Loucy (cell line): ENCODE data around the gene RREB1.

Experiments used
- H2AFZ ChIP-seq: fragments of 200-600 bp; sonication (generic); 2 replicates; pipeline ENCODE4 v1.6.0; 2016; ENCODE audit warnings: antibody characterized with exemption, mild to moderate bottlenecking, low read length, moderate library complexity
- H3F3A ChIP-seq: fragments of 200-600 bp; 2 replicates; pipeline ENCODE4 v1.6.0; 2016; ENCODE audit warnings: antibody characterized with exemption, low read depth, mild to moderate bottlenecking
- H3K27me3 ChIP-seq: fragments of 200-600 bp; sonication (generic); 2 replicates; pipeline ENCODE4 v1.6.1; 2014; ENCODE audit warnings: low read length, mild to moderate bottlenecking; ENCODE audit not compliant: insufficient read depth, poor library complexity, severe bottlenecking
- H3K36me3 ChIP-seq: fragments of 200-600 bp; sonication (generic); 2 replicates; pipeline ENCODE4 v1.6.1; 2016; ENCODE audit warnings: low read length; ENCODE audit not compliant: insufficient read depth
- H3K4me1 ChIP-seq: fragments of 200-600 bp; sonication (generic); 2 replicates; pipeline ENCODE4 v1.5.1; 2014; ENCODE audit warnings: low read length, mild to moderate bottlenecking; ENCODE audit not compliant: insufficient read depth, poor library complexity, severe bottlenecking
- H3K4me2 ChIP-seq: fragments of 200-600 bp; sonication (generic); 2 replicates; pipeline ENCODE4 v1.6.0; 2014; ENCODE audit warnings: antibody characterized with exemption, low read length, low read depth, mild to moderate bottlenecking; ENCODE audit not compliant: poor library complexity, severe bottlenecking
- H3K4me3 ChIP-seq: fragments of 200-600 bp; sonication (generic); 2 replicates; pipeline ENCODE4 v1.5.1; 2014; ENCODE audit warnings: low read length, mild to moderate bottlenecking, mixed read lengths; ENCODE audit not compliant: poor library complexity, severe bottlenecking
- H3K79me2 ChIP-seq: fragments of 200-600 bp; sonication (generic); 2 replicates; pipeline ENCODE4 v1.6.1; 2014; ENCODE audit warnings: low read length; ENCODE audit not compliant: insufficient read depth
- H3K9ac ChIP-seq: fragments of 200-600 bp; sonication (generic); 2 replicates; pipeline ENCODE4 v1.6.0; 2014; ENCODE audit warnings: mild to moderate bottlenecking, low read depth, low read length, moderate library complexity; ENCODE audit not compliant: poor library complexity, severe bottlenecking
- H3K9me2 ChIP-seq: fragments of 200-600 bp; sonication (generic); replicated peaks from 2 replicates; pipeline ENCODE4 v1.6.1; 2016; ENCODE audit warnings: low read depth, low read length, mixed read lengths
- H3K9me3 ChIP-seq: fragments of 200-600 bp; sonication (generic); 2 replicates; pipeline ENCODE4 v1.6.1; 2014; ENCODE audit warnings: mild to moderate bottlenecking, antibody characterized with exemption, low read length, low read depth; ENCODE audit not compliant: insufficient read depth
- H4K20me1 ChIP-seq: fragments of 200-600 bp; sonication (generic); 2 replicates; pipeline ENCODE4 v1.6.0; 2014; ENCODE audit warnings: antibody characterized with exemption, low read length, mild to moderate bottlenecking; ENCODE audit not compliant: insufficient read depth, poor library complexity, severe bottlenecking
- CTCF ChIP-seq: fragments of 200-600 bp; sonication (generic); conservative IDR thresholded peaks from 2 replicates; pipeline ENCODE4 v1.5.1; 2014; ENCODE audit warnings: mild to moderate bottlenecking, antibody characterized with exemption, low read length
- EZH2phosphoT487 ChIP-seq: fragments of 200-600 bp; IDR thresholded peaks from 2 replicates; pipeline ENCODE4 v1.6.1; 2018; ENCODE audit warnings: antibody characterized with exemption, mild to moderate bottlenecking, moderate library complexity, borderline replicate concordance

RREB1 gene

DNA sequence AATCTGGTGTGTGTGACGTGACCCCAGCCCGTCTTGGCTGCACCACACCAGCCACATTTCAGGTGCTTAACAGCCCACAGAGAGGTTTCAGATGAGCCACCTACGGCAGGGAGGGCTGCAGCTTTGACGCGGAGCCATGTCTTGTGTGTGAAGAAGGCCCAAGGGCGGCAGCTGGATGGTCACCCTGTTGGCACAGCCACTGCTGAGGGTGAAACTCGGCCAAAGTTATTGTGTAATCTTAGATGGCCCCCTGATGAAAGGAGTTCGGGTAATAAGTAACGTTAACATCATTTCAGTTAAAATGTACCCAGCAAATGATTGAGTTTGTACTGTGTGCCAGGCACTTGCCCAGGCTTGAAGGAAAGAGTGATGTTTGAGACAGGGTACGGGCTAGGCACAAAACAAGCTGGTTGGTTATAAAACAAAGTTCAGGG is 108.1 kb downstream of the RREB1 start:
- Histone ChIP-seq H3K9me2 (no peaks in the 10 kb centered on the region), H3K9me3 (no peaks in the 10 kb centered on the region), H3K36me3 (peaks cover 86% of the 10 kb centered on the region; the same call in 1 of the 2 replicates), H3K4me1 (no peaks in the 10 kb centered on the region), H4K20me1 (no peaks in the 10 kb centered on the region), H3K4me3 (no peak overlapping the region), H3K4me2 (no peak overlapping the region), H3F3A (no peaks in the 10 kb centered on the region), H2AFZ (no peak overlapping the region), H3K9ac (no peak overlapping the region), H3K79me2 (no peaks in the 10 kb centered on the region), H3K27me3 (no peaks in the 10 kb centered on the region)
- no peak for TF ChIP-seq CTCF
- TF ChIP-seq EZH2phosphoT487, result no peak

DNA sequence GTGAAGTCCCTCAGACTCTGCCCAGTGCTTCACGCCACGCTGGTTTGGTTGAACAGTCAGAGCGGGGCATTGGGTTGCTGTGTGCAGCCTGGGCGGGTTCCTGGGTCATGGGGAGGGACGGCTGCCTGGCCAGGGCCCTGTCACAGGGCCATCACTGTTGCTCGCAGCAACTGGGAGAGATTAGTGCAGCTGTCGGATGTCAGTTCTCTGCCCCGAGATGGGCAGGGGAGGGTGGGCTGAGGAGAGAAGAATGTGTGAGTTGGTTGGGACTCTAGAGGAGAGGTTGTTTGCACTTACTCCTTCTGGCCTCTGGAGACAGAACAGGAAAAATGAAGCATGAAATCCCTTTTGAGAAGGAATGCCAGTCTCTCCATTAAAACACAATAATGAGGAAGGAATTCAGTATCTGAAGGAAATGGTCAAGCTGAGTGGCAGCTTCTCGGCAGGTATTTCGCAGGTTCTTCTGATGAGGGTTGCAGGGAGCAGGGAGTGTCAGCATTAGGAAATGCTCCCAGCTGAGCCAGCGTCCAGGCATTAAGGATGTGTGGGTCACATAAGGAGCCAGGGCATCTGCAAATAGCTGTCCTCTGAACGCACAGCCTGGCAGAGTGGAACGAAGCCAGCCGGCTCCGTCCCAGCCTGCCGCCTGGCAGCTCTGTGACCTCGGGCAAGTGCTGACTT is 109.3 kb downstream of the RREB1 start:
- no peak overlapping the region for H3K4me3 ChIP-seq
- H3K9me2 ChIP-seq, result no peaks in the 10 kb centered on the region
- H3K9ac ChIP-seq, result no peak overlapping the region
- H3K4me2 ChIP-seq, result no peak overlapping the region
- no peaks in the 10 kb centered on the region for H3K79me2 ChIP-seq
- no peak overlapping the region for H2AFZ ChIP-seq
- H3F3A ChIP-seq, result no peaks in the 10 kb centered on the region
- TF ChIP-seq EZH2phosphoT487, result no peak
- H3K9me3 ChIP-seq, result no peaks in the 10 kb centered on the region
- H3K27me3 ChIP-seq, result no peaks in the 10 kb centered on the region
- H3K36me3 ChIP-seq, result peaks cover 84% of the 10 kb centered on the region; the same call in 1 of the 2 replicates
- no peaks in the 10 kb centered on the region for H4K20me1 ChIP-seq
- H3K4me1 ChIP-seq, result no peaks in the 10 kb centered on the region

DNA sequence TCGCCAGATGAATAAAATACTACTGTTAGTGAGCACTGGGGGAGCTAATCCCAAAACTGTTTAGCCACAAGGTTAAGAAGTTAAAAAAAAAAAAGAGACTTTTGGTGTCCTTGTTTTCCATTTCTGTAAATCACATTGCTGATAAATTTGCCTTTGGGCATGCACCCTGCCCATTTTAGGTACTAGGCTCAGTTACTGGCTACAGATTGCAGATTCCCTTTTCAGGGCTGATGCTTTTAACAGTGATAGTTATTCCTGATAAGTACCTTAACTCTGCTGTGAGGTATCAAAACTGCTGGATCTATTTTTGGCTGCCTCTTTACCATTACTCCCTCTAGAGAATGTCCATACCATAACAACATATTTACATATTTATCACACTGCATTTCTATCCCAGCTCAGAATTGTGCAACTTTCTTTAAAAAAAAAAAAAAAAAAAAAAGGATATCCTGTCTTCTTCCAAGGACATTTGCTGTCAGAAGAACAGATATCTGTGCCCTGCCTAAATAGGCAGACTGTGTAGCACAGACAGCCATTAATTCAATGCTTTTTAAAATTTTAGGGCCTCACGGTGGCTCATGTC is 110.7 kb downstream of the RREB1 start:
- no peak overlapping the region for H3K4me3 ChIP-seq
- no peaks in the 10 kb centered on the region for H3F3A ChIP-seq
- H3K9ac ChIP-seq, result no peak overlapping the region
- H3K27me3 ChIP-seq, result no peaks in the 10 kb centered on the region
- no peaks in the 10 kb centered on the region for H3K79me2 ChIP-seq
- TF ChIP-seq CTCF, result no peak
- TF ChIP-seq EZH2phosphoT487, result no peak
- no peaks in the 10 kb centered on the region for H3K9me3 ChIP-seq
- H4K20me1 ChIP-seq, result no peaks in the 10 kb centered on the region
- no peaks in the 10 kb centered on the region for H3K9me2 ChIP-seq
- H2AFZ ChIP-seq, result no peak overlapping the region
- no peaks in the 10 kb centered on the region for H3K4me1 ChIP-seq
- peaks cover 81% of the 10 kb centered on the region; the same call in 1 of the 2 replicates for H3K36me3 ChIP-seq
- H3K4me2 ChIP-seq, result no peak overlapping the region
